ENCODE results near the gene HSDL2. TPM values are rescaled to one million over a fixed set of nuclear protein-coding genes. Genes with fewer than 3 reads are reported as not detected.

Gene HSDL2
- polyA plus RNA-seq, 1 of the 3 experiments (the other 2 are of a cell fraction): 14.4 TPM

DNA sequence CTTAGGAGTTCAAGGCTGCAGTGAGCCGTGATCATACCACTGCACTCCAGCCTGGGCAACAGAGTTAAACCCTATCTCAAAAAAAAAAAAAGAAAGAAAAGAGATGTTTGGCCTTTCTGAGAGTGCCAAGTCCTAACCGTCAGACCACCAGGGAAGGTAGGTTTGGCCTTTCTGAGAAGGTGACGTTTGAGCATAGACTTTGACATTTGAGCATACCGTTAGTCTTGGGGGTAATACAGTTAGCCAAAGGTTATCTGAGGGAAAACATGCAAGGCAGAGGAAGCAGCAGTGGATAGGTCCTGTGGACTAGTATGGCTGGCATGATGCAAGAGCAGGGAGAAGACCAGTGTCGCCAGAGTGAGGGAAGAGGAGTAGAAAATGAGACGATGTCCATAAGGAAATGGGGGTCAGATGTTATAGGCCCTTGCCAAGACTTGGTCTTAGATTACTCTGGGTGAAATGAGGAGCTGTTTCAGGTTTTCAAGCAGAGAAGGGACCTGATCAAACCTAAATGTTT is 50.2 kb downstream of the HSDL2 start (continued):
- TF ChIP-seq EP300 (IDR thresholded peaks at IDR 0.05; ENCODE audit: borderline replicate concordance in 1 of 2, low read depth in 1 of 2, low read length in 1 of 2) (no peak), EZH2phosphoT487 (IDR thresholded peaks at IDR 0.05; ENCODE audit: borderline replicate concordance, low read depth) (no peak), NRF1 (IDR thresholded peaks at IDR 0.05; ENCODE audit: low read depth, low read length) (no peak), YY1 (IDR thresholded peaks at IDR 0.05; ENCODE audit: low read depth) (no peak)
- TF ChIP-seq, protein P1, sequence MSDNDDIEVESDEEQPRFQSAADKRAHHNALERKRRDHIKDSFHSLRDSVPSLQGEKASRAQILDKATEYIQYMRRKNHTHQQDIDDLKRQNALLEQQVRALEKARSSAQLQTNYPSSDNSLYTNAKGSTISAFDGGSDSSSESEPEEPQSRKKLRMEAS (IDR thresholded peaks at IDR 0.05; ENCODE audit: low read depth): no peak

DNA sequence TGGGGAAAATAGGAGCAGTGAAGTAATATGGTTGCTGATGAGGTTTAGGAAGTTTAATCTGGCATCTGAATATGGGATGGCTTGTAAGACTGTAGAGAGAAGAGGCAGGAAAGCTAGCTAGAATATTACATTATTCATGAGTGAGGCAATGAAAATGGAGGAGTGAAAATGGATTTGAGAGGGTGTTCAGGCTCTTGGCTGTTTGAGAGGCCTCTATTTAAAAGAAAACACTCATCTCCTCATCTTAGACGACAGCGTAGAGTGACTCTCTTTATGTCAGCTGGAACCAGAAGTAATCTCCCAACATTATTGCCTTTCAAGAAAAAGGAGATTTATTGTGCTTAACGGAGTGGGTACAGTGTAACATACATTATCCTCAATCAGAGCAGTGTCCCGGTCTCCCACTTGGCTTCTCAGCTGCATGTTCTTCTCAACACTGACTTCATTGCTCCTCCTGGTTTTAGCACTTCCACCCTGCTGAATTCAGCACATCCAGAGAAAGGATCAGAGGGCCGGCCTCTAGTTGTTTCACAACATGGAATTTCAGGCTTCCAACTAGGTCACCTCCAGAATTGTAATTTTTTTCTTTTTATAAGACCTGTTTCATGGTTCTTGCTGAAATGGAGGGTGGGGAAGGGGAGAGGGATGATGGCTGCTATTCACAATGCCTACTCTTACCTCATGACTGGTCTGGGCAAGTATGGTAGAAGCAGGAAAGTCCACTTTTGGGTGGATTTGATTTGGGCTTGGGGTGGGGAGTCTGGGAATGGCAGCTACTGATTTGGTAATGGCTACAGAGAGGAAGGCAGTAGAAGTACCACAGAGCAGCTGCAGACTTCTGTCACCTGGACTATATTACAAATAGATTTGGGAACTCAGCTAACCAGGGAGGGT is 53.8 kb downstream of the HSDL2 start:
- Histone ChIP-seq H4K20me1 (ENCODE audit: insufficient read depth) (no peaks in the 10 kb centered on the region), H3K79me2 (ENCODE audit: insufficient read depth) (no peaks in the 10 kb centered on the region), H3K27me3 (ENCODE audit: insufficient read depth) (no peaks in the 10 kb centered on the region), H3K4me2 (no peak overlapping the region), H3K9me3 (no peaks in the 10 kb centered on the region; the same call in 1 of the 2 replicates), H3K36me3 (replicated peaks in 1 of 2; ENCODE audit: control insufficient read depth in 1 of 2, insufficient read depth in 2 of 2, low read length in 1 of 2) (peaks cover 0 to 10% of the 10 kb centered on the region in 2 experiments), H3K4me3 (ENCODE audit: low read depth in 2 of 2, low read length in 1 of 2) (no peak overlapping the region), H3K27ac (ENCODE audit: low read depth in 2 of 2, low read length in 1 of 2) (no peak overlapping the region), H3K9ac (no peak overlapping the region), H3K4me1 (ENCODE audit: control insufficient read depth in 1 of 2, insufficient read depth in 2 of 2, low read depth in 1 of 2, low read length in 1 of 2) (no peaks in the 10 kb centered on the region), H3K9me2 (no peaks in the 10 kb centered on the region), H2AFZ (ENCODE audit: low read depth) (no peak overlapping the region), H3F3A (replicated peaks; ENCODE audit: insufficient read depth) (no peaks in the 10 kb centered on the region)
- CTCF ChIA-PET: interaction anchor here (1.0 kb wide), 1 partner anchor 13 kb away, joined by 3 read pairs; no protein-coding TSS in a partner anchor
- TF ChIP-seq NRF1 (IDR thresholded peaks at IDR 0.05; ENCODE audit: low read depth, low read length) (no peak), NFIC (IDR thresholded peaks at IDR 0.05; ENCODE audit: borderline replicate concordance) (no peak), RFX5 (IDR thresholded peaks at IDR 0.05; ENCODE audit: low read length) (no peak), FOXJ3 (CRISPR knock-in tag; IDR thresholded peaks at IDR 0.05) (no peak), EZH2phosphoT487 (IDR thresholded peaks at IDR 0.05; ENCODE audit: borderline replicate concordance, low read depth) (no peak), EP300 (IDR thresholded peaks at IDR 0.05; ENCODE audit: borderline replicate concordance in 1 of 2, low read depth in 1 of 2, low read length in 1 of 2) (no peak), YY1 (IDR thresholded peaks at IDR 0.05; ENCODE audit: low read depth) (no peak), SIN3A (IDR thresholded peaks at IDR 0.05; ENCODE audit: borderline replicate concordance, low read depth, low read length) (no peak), TEAD4 (IDR thresholded peaks at IDR 0.05; ENCODE audit: borderline replicate concordance, insufficient read depth) (no peak), MEF2A (IDR thresholded peaks at IDR 0.05; ENCODE audit: borderline replicate concordance, low read depth) (no peak)
- TF ChIP-seq, protein P2, sequence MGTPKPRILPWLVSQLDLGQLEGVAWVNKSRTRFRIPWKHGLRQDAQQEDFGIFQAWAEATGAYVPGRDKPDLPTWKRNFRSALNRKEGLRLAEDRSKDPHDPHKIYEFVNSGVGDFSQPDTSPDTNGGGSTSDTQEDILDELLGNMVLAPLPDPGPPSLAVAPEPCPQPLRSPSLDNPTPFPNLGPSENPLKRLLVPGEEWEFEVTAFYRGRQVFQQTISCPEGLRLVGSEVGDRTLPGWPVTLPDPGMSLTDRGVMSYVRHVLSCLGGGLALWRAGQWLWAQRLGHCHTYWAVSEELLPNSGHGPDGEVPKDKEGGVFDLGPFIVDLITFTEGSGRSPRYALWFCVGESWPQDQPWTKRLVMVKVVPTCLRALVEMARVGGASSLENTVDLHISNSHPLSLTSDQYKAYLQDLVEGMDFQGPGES (IDR thresholded peaks at IDR 0.05; ENCODE audit: low read depth, low read length): no peak
- TF ChIP-seq, protein P1 (IDR thresholded peaks at IDR 0.05; ENCODE audit: low read depth): no peak
- TF ChIP-seq, protein P3, sequence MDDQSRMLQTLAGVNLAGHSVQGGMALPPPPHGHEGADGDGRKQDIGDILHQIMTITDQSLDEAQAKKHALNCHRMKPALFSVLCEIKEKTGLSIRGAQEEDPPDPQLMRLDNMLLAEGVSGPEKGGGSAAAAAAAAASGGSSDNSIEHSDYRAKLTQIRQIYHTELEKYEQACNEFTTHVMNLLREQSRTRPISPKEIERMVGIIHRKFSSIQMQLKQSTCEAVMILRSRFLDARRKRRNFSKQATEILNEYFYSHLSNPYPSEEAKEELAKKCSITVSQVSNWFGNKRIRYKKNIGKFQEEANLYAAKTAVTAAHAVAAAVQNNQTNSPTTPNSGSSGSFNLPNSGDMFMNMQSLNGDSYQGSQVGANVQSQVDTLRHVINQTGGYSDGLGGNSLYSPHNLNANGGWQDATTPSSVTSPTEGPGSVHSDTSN (IDR thresholded peaks at IDR 0.05): no peak
- no peak for DNase-seq
- 95% methylated on average over 5 of the region's 5 CpGs for WGBS (ENCODE audit: low lambda C conversion rate)
- POLR2A ChIA-PET: no interaction called here
